ENCODE measurements around the gene OR14A16.
A peak's percentile ranks its signal among the peaks of the same experiment; 100 is the strongest.

The OR14A16 gene

GRCh38 chr1:247857069-247857984, 33.4 kb upstream of the OR14A16 start, which contains the start of gene TRIM58:
TSS of gene TRIM58 (plus strand) at chr1:247857187. CDS start at chr1:247857247, 60 bp downstream.
- peaks cover 0 to 11% (median 0%) of the 10 kb centered on the region in 4 donors for H3K4me1 ChIP-seq
- peaks cover 0 to 18% of the 10 kb centered on the region in 2 donors for H3K27me3 ChIP-seq
- no peak for TF ChIP-seq CTCF (IDR thresholded peaks at IDR 0.05)
- DNase-seq: no peak
- no peak within 1 kb of the TSS for H3K27ac ChIP-seq
- no peaks in the 10 kb centered on the region for H3K9me3 ChIP-seq
- no peaks in the 10 kb centered on the region for H3K36me3 ChIP-seq
- H3K4me3 ChIP-seq: peak within 1 kb of the TSS; percentile 28 to 29
- intact Hi-C loops (cut with DNase I; ENCODE audit: low total_unique reads): no loop called here

GRCh38 chr1:247855911-247856310, 32.0 kb upstream of the OR14A16 start:
- Histone ChIP-seq H3K4me3 (no peak overlapping the region), H3K27ac (no peak overlapping the region), H3K36me3 (no peaks in the 10 kb centered on the region), H3K9me3 (no peaks in the 10 kb centered on the region), H3K4me1 (peaks cover 0 to 11% (median 0%) of the 10 kb centered on the region in 4 donors), H3K27me3 (peaks cover 0 to 18% of the 10 kb centered on the region in 2 donors)
- DNase-seq: no peak
- intact Hi-C loops (cut with DNase I; ENCODE audit: low total_unique reads): no loop called here
- TF ChIP-seq CTCF (IDR thresholded peaks at IDR 0.05): no peak

GRCh38 chr1:247854899-247855545, 31.1 kb upstream of the OR14A16 start:
- no peak for TF ChIP-seq CTCF (IDR thresholded peaks at IDR 0.05)
- Histone ChIP-seq H3K27me3 (peaks cover 0 to 15% of the 10 kb centered on the region in 2 donors), H3K4me3 (no peak overlapping the region), H3K9me3 (no peaks in the 10 kb centered on the region), H3K27ac (no peak overlapping the region), H3K36me3 (no peaks in the 10 kb centered on the region), H3K4me1 (peaks cover 0 to 11% (median 0%) of the 10 kb centered on the region in 4 donors)
- no peak for DNase-seq
- intact Hi-C loops (cut with DNase I; ENCODE audit: low total_unique reads): no loop called here

GRCh38 chr1:247849616-247850015, 25.7 kb upstream of the OR14A16 start:
- intact Hi-C loops (cut with DNase I; ENCODE audit: low total_unique reads): no loop called here
- no peaks in the 10 kb centered on the region for H3K27me3 ChIP-seq
- no peaks in the 10 kb centered on the region for H3K36me3 ChIP-seq
- no peak for DNase-seq
- TF ChIP-seq CTCF (IDR thresholded peaks at IDR 0.05): no peak
- no peak overlapping the region for H3K4me3 ChIP-seq
- H3K27ac ChIP-seq: no peak overlapping the region
- no peaks in the 10 kb centered on the region for H3K9me3 ChIP-seq
- no peaks in the 10 kb centered on the region for H3K4me1 ChIP-seq

- no peak overlapping the region for H3K27ac ChIP-seq
- DNase-seq: no peak
- H3K9me3 ChIP-seq: no peaks in the 10 kb centered on the region
- no peaks in the 10 kb centered on the region for H3K36me3 ChIP-seq
- intact Hi-C loops (cut with DNase I; ENCODE audit: low total_unique reads): no loop called here
- TF ChIP-seq CTCF (IDR thresholded peaks at IDR 0.05): no peak
- no peaks in the 10 kb centered on the region for H3K27me3 ChIP-seq
- no peaks in the 10 kb centered on the region for H3K4me1 ChIP-seq
- no peak overlapping the region for H3K4me3 ChIP-seq
These were observed 24.4 kb upstream of the OR14A16 start for GRCh38 chr1:247848346-247848745.

Data from tibial artery (tissue), 4 donors.